ENCODE results near the gene KRTAP10-5. TPM values are rescaled to one million over a fixed set of nuclear protein-coding genes. Genes with fewer than 3 reads are reported as not detected.

Gene KRTAP10-5
- polyA plus RNA-seq, 1 experiment: not detected

GRCh38 chr21:44617071-44617501, 36.7 kb upstream of the KRTAP10-5 start:
- Histone ChIP-seq H3K4me3 (ENCODE audit: low read depth, low read length) (no peak overlapping the region), H3K27me3 (ENCODE audit: control insufficient read depth, insufficient read depth, low read length) (no peaks in the 10 kb centered on the region), H3K9me3 (ENCODE audit: control insufficient read depth, insufficient read depth, low read length) (peaks cover 47% of the 10 kb centered on the region), H3K27ac (ENCODE audit: low read depth, low read length) (no peak overlapping the region)
- no peak for DNase-seq (ENCODE audit: low read depth, low spot score)
- ChIA-PET POLR2A (no interaction called here), CTCF (no interaction called here)
- no peak for TF ChIP-seq CTCF (IDR thresholded peaks at IDR 0.05; ENCODE audit: low read depth, low read length)

GRCh38 chr21:44616591-44616926, 36.2 kb upstream of the KRTAP10-5 start:
- POLR2A ChIA-PET: no interaction called here
- Histone ChIP-seq H3K4me3 (ENCODE audit: low read depth, low read length) (no peak overlapping the region), H3K9me3 (ENCODE audit: control insufficient read depth, insufficient read depth, low read length) (peaks cover 51% of the 10 kb centered on the region), H3K27me3 (ENCODE audit: control insufficient read depth, insufficient read depth, low read length) (no peaks in the 10 kb centered on the region), H3K27ac (ENCODE audit: low read depth, low read length) (no peak overlapping the region)
- TF ChIP-seq CTCF (IDR thresholded peaks at IDR 0.05; ENCODE audit: low read depth, low read length): no peak
- CTCF ChIA-PET: no interaction called here
- no peak for DNase-seq (ENCODE audit: low read depth, low spot score)

GRCh38 chr21:44615911-44616590, 35.6 kb upstream of the KRTAP10-5 start:
- ChIA-PET CTCF (no interaction called here), POLR2A (no interaction called here)
- Histone ChIP-seq H3K27me3 (ENCODE audit: control insufficient read depth, insufficient read depth, low read length) (no peaks in the 10 kb centered on the region), H3K4me3 (ENCODE audit: low read depth, low read length) (no peak overlapping the region), H3K9me3 (ENCODE audit: control insufficient read depth, insufficient read depth, low read length) (peaks cover 54% of the 10 kb centered on the region), H3K27ac (ENCODE audit: low read depth, low read length) (no peak overlapping the region)
- DNase-seq (ENCODE audit: low read depth, low spot score): no peak
- no peak for TF ChIP-seq CTCF (IDR thresholded peaks at IDR 0.05; ENCODE audit: low read depth, low read length)

- ChIA-PET POLR2A (no interaction called here), CTCF (no interaction called here)
- Histone ChIP-seq H3K27ac (ENCODE audit: low read depth, low read length) (no peak overlapping the region), H3K4me3 (ENCODE audit: low read depth, low read length) (no peak overlapping the region), H3K27me3 (ENCODE audit: control insufficient read depth, insufficient read depth, low read length) (no peaks in the 10 kb centered on the region), H3K9me3 (ENCODE audit: control insufficient read depth, insufficient read depth, low read length) (peaks cover 54% of the 10 kb centered on the region)
- TF ChIP-seq CTCF (IDR thresholded peaks at IDR 0.05; ENCODE audit: low read depth, low read length): no peak
- no peak for DNase-seq (ENCODE audit: low read depth, low spot score)
Measured at GRCh38 chr21:44615466-44615865, 35.1 kb upstream of the KRTAP10-5 start.

- H3K4me3 ChIP-seq (ENCODE audit: low read depth, low read length): no peak overlapping the region
- TF ChIP-seq CTCF (IDR thresholded peaks at IDR 0.05; ENCODE audit: low read depth, low read length): no peak
- H3K27me3 ChIP-seq (ENCODE audit: control insufficient read depth, insufficient read depth, low read length): no peaks in the 10 kb centered on the region
- CTCF ChIA-PET: no interaction called here
- peaks cover 54% of the 10 kb centered on the region for H3K9me3 ChIP-seq (ENCODE audit: control insufficient read depth, insufficient read depth, low read length)
- DNase-seq (ENCODE audit: low read depth, low spot score): no peak
- POLR2A ChIA-PET: no interaction called here
- H3K27ac ChIP-seq (ENCODE audit: low read depth, low read length): no peak overlapping the region
Measured at GRCh38 chr21:44614961-44615391, 34.6 kb upstream of the KRTAP10-5 start.

All from AG04450 (cell line).